Activated naive CD4-positive, alpha-beta T cell treated with anti-CD3 and anti-CD28 coated beads, Interleukin-2, amount 10 ng/mL, durations not matched to agents 7 days and 5 days (primary cell): Measurements from ENCODE around the gene MRPL50.

Experiments
- CTCF ChIA-PET: fragments of 350-600 bp; sonication (Branson Sonifier 250); formaldehyde crosslinking; loops from one replicate; lab custom pipeline; 2021; ENCODE audit warnings: antibody characterized with exemption; lab: Charles Lee
- DNase-seq: peaks from one replicate; pipeline ENCODE4 v3.0.0-alpha.2; 2020
- H3K27ac Mint-ChIP-seq: one replicate; pipeline ENCODE4 v1.8.0; 2021; ENCODE audit warnings: mild to moderate bottlenecking, moderate library complexity, mixed read lengths
- H3K27me3 Mint-ChIP-seq: one replicate; pipeline ENCODE4 v1.8.0; 2021; ENCODE audit warnings: mild to moderate bottlenecking, mixed read lengths
- H3K36me3 Mint-ChIP-seq: one replicate; pipeline ENCODE4 v1.8.0; 2021; ENCODE audit warnings: mixed read lengths
- H3K4me1 Mint-ChIP-seq: one replicate; pipeline ENCODE4 v1.8.0; 2021; ENCODE audit warnings: mixed read lengths
- H3K4me3 Mint-ChIP-seq: one replicate; pipeline ENCODE4 v1.8.0; 2021; ENCODE audit warnings: mild to moderate bottlenecking, moderate library complexity, mixed read lengths
- H3K9me3 Mint-ChIP-seq: one replicate; pipeline ENCODE4 v1.8.0; 2021; ENCODE audit warnings: mixed read lengths

Gene MRPL50

GRCh38 chr9:101429736-101430135, 31.3 kb upstream of the MRPL50 start:
- CTCF ChIA-PET = no interaction called here
- Mint-ChIP-seq H3K4me1 (no peaks in the 10 kb centered on the region), H3K27me3 (peaks cover 14% of the 10 kb centered on the region), H3K9me3 (no peaks in the 10 kb centered on the region), H3K36me3 (no peaks in the 10 kb centered on the region), H3K27ac (no peak overlapping the region), H3K4me3 (no peak overlapping the region)
- no peak for DNase-seq

GRCh38 chr9:101428909-101429308, 30.5 kb upstream of the MRPL50 start:
- no peaks in the 10 kb centered on the region for H3K4me1 Mint-ChIP-seq
- H3K27ac Mint-ChIP-seq = no peak overlapping the region
- H3K36me3 Mint-ChIP-seq = no peaks in the 10 kb centered on the region
- no peak overlapping the region for H3K4me3 Mint-ChIP-seq
- CTCF ChIA-PET = no interaction called here
- peaks cover 12% of the 10 kb centered on the region for H3K27me3 Mint-ChIP-seq
- H3K9me3 Mint-ChIP-seq = peaks cover 2% of the 10 kb centered on the region
- DNase-seq = no peak

DNA sequence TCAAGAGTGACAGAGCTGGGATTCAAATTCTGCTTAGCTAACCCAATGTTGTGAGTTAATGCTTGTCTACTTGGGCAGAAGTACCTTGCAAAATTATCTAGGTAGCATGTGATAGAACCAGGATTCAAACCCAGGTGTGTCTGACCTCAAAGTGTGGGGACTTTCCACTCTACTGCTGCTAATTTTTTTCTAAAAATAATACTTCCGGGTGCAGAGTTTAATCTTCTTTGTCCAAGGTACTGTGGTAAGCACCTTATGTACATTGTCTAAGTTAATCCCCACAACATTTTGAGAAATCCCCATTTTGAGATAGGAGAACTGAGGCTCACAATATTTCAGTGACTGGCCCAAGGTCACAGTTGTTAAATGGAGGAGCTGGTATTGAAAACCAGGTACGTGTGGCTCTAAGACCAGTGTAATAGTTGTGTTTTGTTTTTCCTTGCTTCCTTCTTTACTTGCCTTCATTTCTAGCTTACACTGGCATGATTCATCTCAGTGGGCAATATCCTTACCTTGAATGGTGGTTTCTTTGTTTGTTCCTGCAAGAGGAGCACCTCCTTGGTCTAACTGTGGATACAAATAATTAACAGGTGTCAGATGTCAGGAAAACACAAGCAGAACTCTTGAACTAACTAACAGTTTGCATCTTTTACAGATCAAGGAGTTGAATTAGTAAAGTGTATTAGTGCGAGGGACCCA, 29.7 kb upstream of the MRPL50 start:
- Mint-ChIP-seq H3K4me3 (no peak overlapping the region), H3K27ac (no peak overlapping the region), H3K27me3 (peaks cover 8% of the 10 kb centered on the region), H3K9me3 (peaks cover 2% of the 10 kb centered on the region), H3K36me3 (no peaks in the 10 kb centered on the region), H3K4me1 (no peaks in the 10 kb centered on the region)
- no peak for DNase-seq
- CTCF ChIA-PET = no interaction called here

- Mint-ChIP-seq H3K36me3 (no peaks in the 10 kb centered on the region), H3K27me3 (peaks cover 8% of the 10 kb centered on the region), H3K4me3 (no peak overlapping the region), H3K9me3 (peaks cover 2% of the 10 kb centered on the region), H3K27ac (no peak overlapping the region), H3K4me1 (no peaks in the 10 kb centered on the region)
- DNase-seq = no peak
- CTCF ChIA-PET = no interaction called here
Measured at GRCh38 chr9:101427358-101427757, 28.9 kb upstream of the MRPL50 start.

- Mint-ChIP-seq H3K9me3 (peaks cover 11% of the 10 kb centered on the region), H3K27me3 (no peaks in the 10 kb centered on the region), H3K27ac (no peak overlapping the region), H3K36me3 (no peaks in the 10 kb centered on the region), H3K4me1 (no peaks in the 10 kb centered on the region), H3K4me3 (no peak overlapping the region)
- no peak for DNase-seq
- CTCF ChIA-PET = no interaction called here
Measured at GRCh38 chr9:101421653-101422065, 23.2 kb upstream of the MRPL50 start.

GRCh38 chr9:101419863-101420262, 21.4 kb upstream of the MRPL50 start:
- H3K4me3 Mint-ChIP-seq = no peak overlapping the region
- no peak for DNase-seq
- no peaks in the 10 kb centered on the region for H3K4me1 Mint-ChIP-seq
- CTCF ChIA-PET = interaction anchor here (1.4 kb wide), 1 partner anchor 39 kb away, joined by 4 read pairs; no protein-coding TSS in a partner anchor
- H3K9me3 Mint-ChIP-seq = peaks cover 18% of the 10 kb centered on the region
- H3K27me3 Mint-ChIP-seq = no peaks in the 10 kb centered on the region
- no peaks in the 10 kb centered on the region for H3K36me3 Mint-ChIP-seq
- H3K27ac Mint-ChIP-seq = no peak overlapping the region

GRCh38 chr9:101418518-101419430, 20.4 kb upstream of the MRPL50 start:
- CTCF ChIA-PET = no interaction called here
- no peak for DNase-seq
- Mint-ChIP-seq H3K4me1 (no peaks in the 10 kb centered on the region), H3K4me3 (no peak overlapping the region), H3K36me3 (no peaks in the 10 kb centered on the region), H3K9me3 (peaks cover 20% of the 10 kb centered on the region), H3K27ac (no peak overlapping the region), H3K27me3 (no peaks in the 10 kb centered on the region)

GRCh38 chr9:101417977-101418376, 19.6 kb upstream of the MRPL50 start:
- DNase-seq = no peak
- no peak overlapping the region for H3K4me3 Mint-ChIP-seq
- H3K9me3 Mint-ChIP-seq = peaks cover 27% of the 10 kb centered on the region
- CTCF ChIA-PET = no interaction called here
- H3K27me3 Mint-ChIP-seq = no peaks in the 10 kb centered on the region
- peaks cover 3% of the 10 kb centered on the region for H3K36me3 Mint-ChIP-seq
- no peak overlapping the region for H3K27ac Mint-ChIP-seq
- no peaks in the 10 kb centered on the region for H3K4me1 Mint-ChIP-seq

DNA sequence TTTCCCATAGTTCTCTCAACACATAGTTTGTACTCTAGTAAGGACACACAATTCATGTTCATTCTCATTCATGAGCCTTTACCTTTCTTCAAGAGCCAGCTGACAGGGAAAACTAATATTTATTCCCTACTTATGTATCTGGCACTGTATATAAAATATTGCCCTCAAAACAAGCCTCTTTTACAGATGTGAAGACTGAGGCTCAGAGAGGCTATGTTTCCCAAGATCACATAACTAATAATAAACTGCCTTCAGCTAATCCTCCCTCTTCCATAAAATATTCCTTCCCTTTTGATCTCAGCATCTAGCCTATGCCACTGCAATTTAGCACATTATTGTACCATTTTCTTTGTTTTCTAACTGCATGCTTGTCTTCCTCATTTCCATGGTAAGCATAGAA, 19.0 kb upstream of the MRPL50 start:
- CTCF ChIA-PET = no interaction called here
- H3K4me1 Mint-ChIP-seq = no peaks in the 10 kb centered on the region
- peak overlapping the region; percentile 9 for H3K27ac Mint-ChIP-seq
- no peaks in the 10 kb centered on the region for H3K27me3 Mint-ChIP-seq
- H3K4me3 Mint-ChIP-seq = no peak overlapping the region
- H3K9me3 Mint-ChIP-seq = peaks cover 32% of the 10 kb centered on the region
- no peak for DNase-seq
- H3K36me3 Mint-ChIP-seq = peaks cover 3% of the 10 kb centered on the region

- no peak for DNase-seq
- Mint-ChIP-seq H3K4me1 (no peaks in the 10 kb centered on the region), H3K27ac (no peak overlapping the region), H3K27me3 (no peaks in the 10 kb centered on the region), H3K9me3 (peaks cover 45% of the 10 kb centered on the region), H3K4me3 (no peak overlapping the region), H3K36me3 (peaks cover 5% of the 10 kb centered on the region)
- CTCF ChIA-PET = no interaction called here
Measured at GRCh38 chr9:101415578-101415977, 17.2 kb upstream of the MRPL50 start.

- no peak for DNase-seq
- H3K4me1 Mint-ChIP-seq = no peaks in the 10 kb centered on the region
- H3K4me3 Mint-ChIP-seq = no peak overlapping the region
- H3K9me3 Mint-ChIP-seq = peaks cover 51% of the 10 kb centered on the region
- H3K27me3 Mint-ChIP-seq = no peaks in the 10 kb centered on the region
- CTCF ChIA-PET = no interaction called here
- peaks cover 5% of the 10 kb centered on the region for H3K36me3 Mint-ChIP-seq
- H3K27ac Mint-ChIP-seq = no peak overlapping the region
Measured at GRCh38 chr9:101414839-101415238, 16.4 kb upstream of the MRPL50 start.

GRCh38 chr9:101409079-101409477, 10.7 kb upstream of the MRPL50 start:
- no peak overlapping the region for H3K27ac Mint-ChIP-seq
- CTCF ChIA-PET = interaction anchor here (0.5 kb wide), 1 partner anchor 53 kb away, joined by 3 read pairs; no protein-coding TSS in a partner anchor
- no peak for DNase-seq

DNA sequence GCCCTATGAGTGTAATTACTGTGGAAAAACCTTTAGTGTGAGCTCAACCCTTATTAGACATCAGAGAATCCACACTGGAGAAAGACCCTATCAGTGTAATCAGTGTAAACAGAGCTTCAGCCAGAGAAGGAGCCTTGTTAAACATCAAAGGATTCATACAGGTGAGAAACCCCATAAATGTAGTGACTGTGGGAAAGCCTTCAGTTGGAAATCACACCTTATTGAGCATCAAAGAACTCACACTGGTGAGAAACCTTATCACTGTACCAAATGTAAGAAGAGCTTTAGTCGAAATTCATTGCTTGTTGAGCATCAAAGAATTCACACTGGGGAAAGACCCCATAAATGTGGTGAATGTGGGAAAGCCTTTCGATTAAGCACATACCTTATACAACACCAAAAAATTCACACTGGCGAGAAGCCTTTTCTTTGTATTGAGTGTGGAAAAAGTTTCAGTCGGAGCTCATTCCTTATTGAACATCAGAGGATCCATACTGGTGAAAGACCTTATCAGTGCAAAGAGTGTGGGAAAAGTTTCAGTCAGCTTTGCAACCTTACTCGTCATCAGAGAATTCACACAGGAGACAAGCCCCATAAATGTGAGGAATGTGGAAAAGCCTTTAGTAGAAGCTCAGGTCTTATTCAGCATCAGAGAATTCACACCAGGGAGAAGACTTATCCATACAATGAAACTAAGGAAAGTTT, 10.1 kb upstream of the MRPL50 start:
- H3K27ac Mint-ChIP-seq = no peak overlapping the region
- no peak overlapping the region for H3K4me3 Mint-ChIP-seq
- H3K9me3 Mint-ChIP-seq = peaks cover 77% of the 10 kb centered on the region
- CTCF ChIA-PET = interaction anchor here (0.5 to 1.0 kb wide), 2 partner anchors 20 to 54 kb away, joined by 3 read pairs; no protein-coding TSS in a partner anchor
- H3K27me3 Mint-ChIP-seq = no peaks in the 10 kb centered on the region
- H3K4me1 Mint-ChIP-seq = no peaks in the 10 kb centered on the region
- no peak for DNase-seq
- peaks cover 62% of the 10 kb centered on the region for H3K36me3 Mint-ChIP-seq

More at GRCh38 chr9:101409079-101409477, 10.7 kb upstream of the MRPL50 start:
- Mint-ChIP-seq H3K27me3 (no peaks in the 10 kb centered on the region), H3K4me1 (no peaks in the 10 kb centered on the region), H3K4me3 (no peak overlapping the region), H3K9me3 (peaks cover 77% of the 10 kb centered on the region), H3K36me3 (peaks cover 57% of the 10 kb centered on the region)
